HG03565 (cell line): ENCODE data around the gene E2F7.

Experiments
- ATAC-seq: cut with Tn5 transposase; IDR thresholded peaks from one replicate; pipeline ENCODE4 v1.9.1; 2021; ENCODE audit warnings: mild to moderate bottlenecking, moderate library complexity; ENCODE audit not compliant: unreplicated experiment

The E2F7 gene

GRCh38 chr12:77019920-77020319 lies 45.4 kb downstream of the E2F7 start:
- no peak for ATAC-seq

DNA sequence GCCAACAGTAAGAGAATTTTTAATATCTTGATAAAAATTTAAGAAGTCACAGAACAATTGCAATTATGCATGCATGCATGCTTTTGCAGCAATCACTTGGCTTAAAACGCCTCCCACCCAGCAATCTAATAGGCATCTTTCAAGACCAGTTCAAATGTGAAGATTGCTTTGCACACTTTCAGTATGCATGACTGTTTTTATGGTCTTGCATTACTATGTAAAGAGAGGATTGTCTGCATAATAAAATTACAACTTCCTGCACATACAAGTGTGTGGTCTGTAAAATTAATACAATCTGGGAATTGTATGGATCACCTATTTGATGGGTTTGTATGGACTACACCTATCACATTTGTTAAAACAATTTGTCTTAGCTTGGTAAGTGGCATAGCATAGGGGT lies 48.8 kb downstream of the E2F7 start:
- no peak for ATAC-seq

DNA sequence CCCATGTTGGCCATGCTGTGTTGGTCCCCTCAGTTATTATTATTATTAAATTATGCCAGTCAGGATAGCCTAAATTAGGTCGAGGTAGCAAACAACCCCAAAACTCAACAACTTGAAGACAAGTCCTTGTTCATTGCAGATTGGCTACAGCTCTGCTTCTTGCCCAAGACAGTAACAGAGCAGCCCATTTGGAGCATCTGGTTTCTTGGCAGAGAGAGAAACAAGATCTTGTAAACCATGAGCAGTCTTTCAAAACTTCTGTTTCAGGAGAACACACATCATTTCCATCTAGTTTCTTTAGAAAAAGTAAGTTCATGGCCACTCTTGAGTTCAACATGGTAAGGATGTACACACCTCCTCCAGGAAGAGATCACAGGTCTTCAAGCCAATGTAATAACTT lies 52.3 kb downstream of the E2F7 start:
- ATAC-seq: no peak

DNA sequence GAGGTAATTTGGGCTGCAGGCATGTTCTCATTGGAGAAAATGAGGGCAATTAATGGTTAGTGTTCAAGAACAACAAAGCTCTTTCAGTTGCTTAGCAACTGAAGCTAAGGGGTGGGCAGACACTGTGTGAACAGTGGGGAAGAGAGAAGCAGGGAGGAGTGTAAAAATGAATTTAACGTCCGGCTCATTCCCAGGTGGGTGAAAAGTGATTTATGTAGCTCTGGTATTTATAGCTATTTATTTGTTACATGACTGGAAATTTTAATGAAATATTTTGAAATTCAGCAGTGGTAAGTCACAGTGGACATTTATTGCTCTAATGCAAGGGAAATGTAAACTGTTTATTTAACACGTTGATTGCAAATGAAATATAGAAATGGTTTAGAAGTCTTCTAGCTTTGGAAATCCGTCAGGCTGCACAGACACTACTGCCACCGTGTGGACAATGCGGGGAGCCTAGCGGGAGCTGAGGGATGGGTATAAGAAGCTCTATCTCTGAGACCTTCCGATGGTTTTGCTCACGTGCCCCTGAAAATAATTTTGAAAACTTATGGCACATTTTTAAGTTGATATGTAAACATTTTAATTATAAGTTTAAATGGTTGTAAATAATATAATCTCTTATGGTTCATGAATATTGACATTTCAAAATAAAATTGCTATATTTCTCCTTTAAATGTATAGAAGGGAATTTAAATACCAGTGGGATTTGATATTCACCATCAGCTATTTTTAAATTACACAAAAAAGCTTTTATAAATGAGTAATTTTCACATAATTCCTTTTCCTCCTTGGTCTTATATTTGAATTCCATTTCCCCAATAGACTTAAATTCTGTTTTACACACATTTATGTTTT lies 54.4 kb downstream of the E2F7 start:
- ATAC-seq: peak; percentile 94

GRCh38 chr12:77007476-77007875 lies 57.9 kb downstream of the E2F7 start:
- ATAC-seq: no peak

- no peak for ATAC-seq
Observed at GRCh38 chr12:77005611-77006098, 59.7 kb downstream of the E2F7 start.

DNA sequence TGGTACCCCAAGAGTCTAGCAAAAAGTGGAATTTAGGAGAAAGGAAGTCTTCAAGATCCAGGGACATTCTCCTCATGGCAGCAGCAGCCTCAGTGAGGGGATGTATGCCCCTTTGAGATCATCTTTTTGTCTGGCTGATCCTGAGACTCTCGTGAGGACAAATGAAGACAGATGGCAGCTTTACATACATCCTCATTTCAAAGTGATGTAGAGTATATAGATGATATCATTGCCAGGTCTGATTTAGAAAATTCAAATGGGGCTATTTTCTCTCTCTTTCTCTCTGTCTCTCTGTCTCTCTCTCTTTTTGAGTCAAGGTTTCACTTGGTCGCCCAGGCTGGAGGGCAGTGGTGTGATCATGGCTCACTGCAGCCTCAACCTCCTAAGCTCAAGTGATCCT lies 61.5 kb downstream of the E2F7 start:
- ATAC-seq: no peak

DNA sequence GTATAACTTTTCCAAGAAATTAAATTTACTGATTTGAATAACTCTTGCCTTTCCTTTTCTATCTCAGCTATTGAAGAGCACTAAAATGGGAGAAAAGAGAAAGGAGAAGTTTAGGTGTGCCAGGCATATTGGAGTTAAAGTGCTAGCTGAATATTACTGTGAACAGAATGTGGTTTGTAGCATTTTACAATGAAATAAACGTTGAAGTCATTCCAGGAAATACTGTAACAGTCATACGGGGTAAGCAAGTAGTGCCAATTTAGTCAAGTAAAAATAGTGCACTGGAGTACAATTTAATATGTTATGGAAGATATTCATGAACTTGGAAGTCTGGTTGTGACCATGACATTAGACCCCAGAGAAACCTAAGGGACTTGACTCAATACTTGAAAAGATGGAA lies 62.1 kb downstream of the E2F7 start:
- no peak for ATAC-seq

DNA sequence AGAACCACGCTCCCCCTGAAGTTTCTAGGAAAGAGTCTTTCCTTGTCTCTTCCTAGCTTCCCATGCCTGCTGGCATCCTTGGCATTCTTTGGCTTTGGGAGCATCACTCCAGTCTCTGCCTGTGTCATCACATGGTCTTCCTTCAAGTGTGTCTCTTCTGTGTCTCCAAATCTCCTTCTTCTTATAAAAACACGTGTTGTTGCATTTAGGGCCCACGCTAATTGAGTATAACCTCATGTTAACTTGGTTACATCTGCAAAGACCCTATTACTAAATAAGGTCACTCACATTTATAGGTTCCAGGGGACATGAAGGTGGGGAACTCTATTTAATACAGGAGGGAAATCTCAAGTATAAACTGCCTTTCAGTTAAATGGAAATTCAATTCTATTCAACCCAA lies 63.0 kb downstream of the E2F7 start:
- ATAC-seq: no peak

DNA sequence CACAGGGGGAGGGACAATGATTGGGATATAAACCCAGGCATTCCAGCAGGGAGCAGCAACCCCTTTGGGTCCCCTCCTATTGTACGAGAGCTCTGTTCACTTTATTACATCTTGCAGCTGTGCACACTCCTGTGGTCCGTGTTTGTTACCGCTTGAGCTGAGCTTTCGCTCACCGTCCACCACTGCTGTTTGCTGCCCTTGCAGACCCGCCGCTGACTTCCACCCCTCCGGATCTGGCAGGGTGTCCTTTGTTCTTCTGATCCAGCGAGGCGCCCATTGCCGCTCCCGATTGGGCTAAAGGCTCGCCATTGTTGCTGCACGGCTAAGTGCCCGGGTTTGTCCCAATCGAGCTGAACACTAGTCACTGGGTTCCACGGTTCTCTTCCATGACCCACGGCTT lies 64.1 kb downstream of the E2F7 start:
- no peak for ATAC-seq

DNA sequence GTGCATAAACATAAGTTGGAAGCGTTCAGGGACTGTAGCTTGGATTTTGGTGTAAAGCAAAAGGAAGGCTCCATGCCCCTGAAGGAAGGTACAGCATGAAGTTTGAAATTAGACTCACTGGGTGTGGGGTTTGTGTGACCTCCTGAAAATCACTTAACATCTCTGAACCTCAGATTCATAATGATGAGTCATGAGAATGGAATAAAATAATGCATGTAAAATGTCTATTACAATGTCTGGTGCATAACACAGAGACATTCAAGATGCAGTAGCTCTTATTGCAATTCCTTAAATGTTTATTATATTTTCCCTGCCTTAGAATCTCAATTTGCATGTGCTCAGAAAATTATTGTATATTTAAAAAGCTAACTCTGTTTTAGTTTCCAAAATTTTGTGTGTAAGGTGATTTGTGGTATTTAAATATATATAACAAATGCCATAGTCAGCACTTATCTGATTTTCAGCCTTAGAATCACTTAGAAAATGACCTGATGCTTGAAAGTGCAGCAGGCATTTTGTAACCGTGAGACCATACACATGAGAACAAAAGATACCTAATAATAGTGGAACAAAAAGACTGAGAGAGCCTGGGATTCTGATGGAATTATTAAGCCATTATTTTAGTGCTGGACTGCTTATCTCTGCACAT lies 66.3 kb downstream of the E2F7 start:
- no peak for ATAC-seq

DNA sequence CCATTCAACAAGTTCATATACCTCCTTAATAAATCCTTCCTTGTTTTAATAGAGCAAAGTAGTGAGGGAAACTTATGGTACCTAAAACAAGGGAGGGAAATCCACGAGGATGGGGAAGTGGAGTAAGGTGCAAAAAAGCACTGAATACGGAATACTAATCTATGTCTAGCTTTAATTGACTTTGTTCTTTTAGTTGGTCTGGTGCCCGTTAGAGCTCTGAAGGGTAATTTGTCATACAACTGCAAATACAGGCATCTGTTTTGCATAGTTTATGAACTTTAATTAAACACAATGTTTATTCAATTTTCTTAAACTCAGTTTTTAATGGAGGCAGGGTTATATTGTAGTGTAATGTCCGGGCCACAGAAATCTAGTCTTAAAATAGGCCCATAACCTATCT lies 67.0 kb downstream of the E2F7 start:
- ATAC-seq: no peak

DNA sequence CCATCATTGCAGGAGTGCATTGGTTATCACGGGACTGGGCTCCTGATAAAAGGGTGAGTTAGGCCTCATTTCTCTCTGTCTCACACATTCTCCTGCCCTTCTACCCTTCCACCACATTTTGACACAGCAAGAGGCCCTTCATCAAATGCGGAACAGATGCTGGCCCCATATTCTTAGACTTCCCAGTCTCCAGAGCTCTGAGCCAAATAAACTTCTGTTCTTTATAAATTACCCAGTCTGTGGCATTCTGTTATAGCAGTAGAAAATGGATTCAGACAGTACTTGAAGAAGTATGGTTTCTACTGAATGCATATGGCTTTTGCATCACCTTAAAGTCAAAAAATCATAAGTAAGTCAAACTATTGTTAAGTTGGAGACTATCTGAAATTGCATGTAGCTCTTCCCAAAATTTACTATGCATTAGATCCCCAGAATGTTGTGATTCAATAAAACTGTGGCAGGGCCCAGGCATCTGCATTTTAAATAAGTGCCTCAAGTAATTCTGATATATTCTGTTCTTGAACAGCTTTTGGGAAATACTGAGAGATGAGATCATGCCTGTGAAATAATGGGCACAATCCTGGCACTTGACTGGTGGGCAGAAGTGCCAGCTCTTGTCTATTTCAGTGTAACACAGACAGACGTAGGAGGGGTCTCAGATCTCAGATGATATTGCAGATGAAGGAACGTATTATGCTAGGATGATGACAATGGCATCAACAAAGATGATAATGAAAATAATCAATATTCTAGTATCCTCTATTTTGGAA lies 68.2 kb downstream of the E2F7 start:
- ATAC-seq: no peak

GRCh38 chr12:76990716-76991115 lies 74.7 kb downstream of the E2F7 start:
- no peak for ATAC-seq

DNA sequence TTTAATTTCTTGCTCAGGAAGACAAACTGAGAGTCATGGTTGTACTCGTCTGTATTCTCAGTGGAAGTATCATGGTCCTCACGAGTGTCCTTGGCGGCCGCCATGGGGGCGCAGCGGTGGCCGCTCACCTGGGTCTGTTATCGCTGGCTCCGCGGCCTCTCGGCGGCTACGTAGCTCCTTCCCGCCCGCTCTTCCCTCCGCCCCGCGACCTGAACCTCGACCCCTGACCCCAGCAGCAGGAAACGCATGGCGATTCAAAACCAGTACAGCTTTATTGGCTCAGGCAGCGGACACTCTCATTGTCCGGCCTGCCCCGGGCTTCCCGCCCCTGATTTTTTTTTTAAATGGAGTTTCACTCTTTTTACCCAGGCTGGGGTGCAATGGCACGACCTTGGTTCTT lies 80.8 kb downstream of the E2F7 start:
- no peak for ATAC-seq

GRCh38 chr12:76983420-76983819 lies 81.9 kb downstream of the E2F7 start:
- no peak for ATAC-seq

GRCh38 chr12:76980196-76980595 lies 85.2 kb downstream of the E2F7 start:
- ATAC-seq: no peak

- ATAC-seq: no peak
Observed at GRCh38 chr12:76976777-76977382, 88.5 kb downstream of the E2F7 start.
